ENCODE measurements around the gene PTPN7.

PTPN7 gene

DNA sequence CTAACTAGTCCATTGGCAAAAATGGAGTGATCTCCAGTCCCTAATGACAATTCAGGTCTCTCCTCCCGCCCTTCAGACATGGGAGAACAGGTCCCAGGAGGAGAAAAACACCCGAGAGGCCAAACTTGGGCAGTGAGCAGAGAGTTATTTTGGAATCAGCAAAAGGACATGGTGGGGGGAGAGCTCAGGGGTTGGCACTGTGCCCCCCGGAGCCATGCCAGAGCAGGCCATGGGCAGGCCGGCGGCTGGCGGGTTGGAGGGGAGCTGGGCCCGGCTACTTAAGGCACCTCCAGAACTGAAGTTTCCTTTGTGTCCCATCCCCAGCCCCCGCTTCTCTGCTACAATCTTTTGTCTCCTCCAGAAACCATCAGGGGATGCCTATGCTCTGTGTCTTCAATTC is 40.3 kb upstream of the PTPN7 start:
- H3K27ac ChIP-seq (ENCODE audit: low read depth, low read length, poor library complexity, severe bottlenecking), result no peak overlapping the region
- H2AFZ ChIP-seq (ENCODE audit: low read length), result no peak overlapping the region

GRCh38 chr1:202200112-202200548 is 39.7 kb upstream of the PTPN7 start:
- no peaks in the 10 kb centered on the region for H3K79me2 ChIP-seq (ENCODE audit: insufficient read depth, low read length)
- no peak overlapping the region for H3K4me2 ChIP-seq (ENCODE audit: low read length)
- H3K4me1 ChIP-seq (ENCODE audit: insufficient read depth, low read length, severe bottlenecking), result no peaks in the 10 kb centered on the region
- H3K9ac ChIP-seq (ENCODE audit: low read length), result no peak overlapping the region
- no peaks in the 10 kb centered on the region for H3K9me2 ChIP-seq (ENCODE audit: low read depth, low read length)
- no peak overlapping the region for H3K4me3 ChIP-seq (ENCODE audit: low read depth, low read length, poor library complexity, severe bottlenecking)
- H4K20me1 ChIP-seq (ENCODE audit: insufficient read depth, low read length), result no peaks in the 10 kb centered on the region
- no peaks in the 10 kb centered on the region for H3F3A ChIP-seq (ENCODE audit: insufficient read depth, low read length)
- TF ChIP-seq EZH2 (IDR thresholded peaks at IDR 0.05; ENCODE audit: borderline replicate concordance, low read length) (no peak), CTCF (IDR thresholded peaks at IDR 0.05; ENCODE audit: low read length) (no peak)
- H3K9me3 ChIP-seq (ENCODE audit: low read length), result no peaks in the 10 kb centered on the region
- no peak overlapping the region for H3K27ac ChIP-seq (ENCODE audit: low read depth, low read length, poor library complexity, severe bottlenecking)
- no peak overlapping the region for H2AFZ ChIP-seq (ENCODE audit: low read length)
- 0 out of 2 replicates have a peak, but pooled peaks cover 4% of the 10 kb centered on the region for H3K27me3 ChIP-seq (ENCODE audit: insufficient read depth, low read length)
- H3K36me3 ChIP-seq (ENCODE audit: insufficient read depth, low read length), result no peaks in the 10 kb centered on the region

More for the DNA sequence above, 40.3 kb upstream of the PTPN7 start:
- Histone ChIP-seq H3K9me3 (ENCODE audit: low read length) (no peaks in the 10 kb centered on the region), H3K9ac (ENCODE audit: low read length) (no peak overlapping the region), H3F3A (ENCODE audit: insufficient read depth, low read length) (no peaks in the 10 kb centered on the region), H3K4me1 (ENCODE audit: insufficient read depth, low read length, severe bottlenecking) (no peaks in the 10 kb centered on the region), H3K36me3 (ENCODE audit: insufficient read depth, low read length) (no peaks in the 10 kb centered on the region), H3K9me2 (ENCODE audit: low read depth, low read length) (no peaks in the 10 kb centered on the region), H4K20me1 (ENCODE audit: insufficient read depth, low read length) (no peaks in the 10 kb centered on the region), H3K27me3 (ENCODE audit: insufficient read depth, low read length) (0 out of 2 replicates have a peak, but pooled peaks cover 4% of the 10 kb centered on the region), H3K79me2 (ENCODE audit: insufficient read depth, low read length) (no peaks in the 10 kb centered on the region), H3K4me3 (ENCODE audit: low read depth, low read length, poor library complexity, severe bottlenecking) (no peak overlapping the region), H3K4me2 (ENCODE audit: low read length) (no peak overlapping the region)
- no peak for TF ChIP-seq CTCF (IDR thresholded peaks at IDR 0.05; ENCODE audit: low read length)
- no peak for TF ChIP-seq EZH2 (IDR thresholded peaks at IDR 0.05; ENCODE audit: borderline replicate concordance, low read length)

GRCh38 chr1:202199040-202199889 is 38.9 kb upstream of the PTPN7 start:
- Histone ChIP-seq H3F3A (ENCODE audit: insufficient read depth, low read length) (no peaks in the 10 kb centered on the region), H3K4me2 (ENCODE audit: low read length) (no peak overlapping the region), H3K27ac (ENCODE audit: low read depth, low read length, poor library complexity, severe bottlenecking) (no peak overlapping the region), H3K9ac (ENCODE audit: low read length) (no peak overlapping the region), H2AFZ (ENCODE audit: low read length) (no peak overlapping the region), H3K9me3 (ENCODE audit: low read length) (no peaks in the 10 kb centered on the region), H3K79me2 (ENCODE audit: insufficient read depth, low read length) (no peaks in the 10 kb centered on the region), H3K36me3 (ENCODE audit: insufficient read depth, low read length) (no peaks in the 10 kb centered on the region), H3K4me3 (ENCODE audit: low read depth, low read length, poor library complexity, severe bottlenecking) (no peak overlapping the region), H3K27me3 (ENCODE audit: insufficient read depth, low read length) (0 out of 2 replicates have a peak, but pooled peaks cover 4% of the 10 kb centered on the region), H3K4me1 (ENCODE audit: insufficient read depth, low read length, severe bottlenecking) (no peaks in the 10 kb centered on the region), H4K20me1 (ENCODE audit: insufficient read depth, low read length) (no peaks in the 10 kb centered on the region), H3K9me2 (ENCODE audit: low read depth, low read length) (no peaks in the 10 kb centered on the region)
- no peak for TF ChIP-seq EZH2 (IDR thresholded peaks at IDR 0.05; ENCODE audit: borderline replicate concordance, low read length)
- TF ChIP-seq CTCF (IDR thresholded peaks at IDR 0.05; ENCODE audit: low read length), result no peak
